ENCODE data around the gene HS1BP3.
A peak's percentile ranks its signal among the peaks of the same experiment; 100 is the strongest.

Gene HS1BP3

DNA sequence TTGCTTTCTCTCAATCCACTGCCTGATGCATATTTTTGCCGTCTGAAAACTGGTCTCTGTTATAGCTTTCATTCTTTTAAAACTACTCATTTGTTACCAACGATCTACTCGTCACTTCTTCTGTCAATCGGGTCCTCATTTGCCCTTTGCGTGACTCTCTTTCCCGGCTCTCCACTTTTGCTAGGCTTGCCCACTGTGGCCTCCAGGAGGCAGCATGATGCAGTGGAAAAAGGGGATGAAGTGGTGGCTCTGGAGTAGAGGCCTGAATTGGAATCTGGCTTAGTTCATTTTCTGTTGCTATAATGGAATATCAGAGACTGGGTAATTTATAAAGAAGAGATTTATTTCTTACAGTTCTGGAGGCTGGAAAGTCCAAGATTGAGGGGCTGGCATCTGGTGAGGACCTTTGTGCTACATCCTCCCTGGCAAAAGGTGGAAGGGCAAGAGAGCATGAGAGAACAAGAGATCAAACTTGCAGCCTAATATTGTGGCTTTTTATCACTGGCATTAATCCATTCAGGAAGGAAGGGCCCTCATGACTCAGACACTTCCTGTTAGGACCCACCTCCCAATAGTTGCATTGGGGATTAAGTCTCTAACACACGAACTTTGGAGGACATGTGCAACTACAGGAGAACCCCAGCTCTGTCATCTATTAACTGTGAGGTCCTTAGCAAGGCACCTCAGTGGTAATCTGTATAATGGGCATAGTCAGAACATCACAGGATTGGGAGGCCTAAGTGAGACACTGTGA is 31.4 kb upstream of the HS1BP3 start:
- Mint-ChIP-seq H3K4me1 (no peaks in the 10 kb centered on the region), H3K36me3 (ENCODE audit: insufficient read depth) (peaks cover 14% of the 10 kb centered on the region), H3K9me3 (no peaks in the 10 kb centered on the region), H3K4me3 (no peak overlapping the region), H3K27me3 (no peaks in the 10 kb centered on the region), H3K27ac (ENCODE audit: low read depth) (peak overlapping the region; percentile 49)
- no peak for DNase-seq (ENCODE audit: low spot score in 2 of 2)
- no peak for ATAC-seq (replicated peaks; ENCODE audit: extremely low read depth, poor library complexity, severe bottlenecking)

DNA sequence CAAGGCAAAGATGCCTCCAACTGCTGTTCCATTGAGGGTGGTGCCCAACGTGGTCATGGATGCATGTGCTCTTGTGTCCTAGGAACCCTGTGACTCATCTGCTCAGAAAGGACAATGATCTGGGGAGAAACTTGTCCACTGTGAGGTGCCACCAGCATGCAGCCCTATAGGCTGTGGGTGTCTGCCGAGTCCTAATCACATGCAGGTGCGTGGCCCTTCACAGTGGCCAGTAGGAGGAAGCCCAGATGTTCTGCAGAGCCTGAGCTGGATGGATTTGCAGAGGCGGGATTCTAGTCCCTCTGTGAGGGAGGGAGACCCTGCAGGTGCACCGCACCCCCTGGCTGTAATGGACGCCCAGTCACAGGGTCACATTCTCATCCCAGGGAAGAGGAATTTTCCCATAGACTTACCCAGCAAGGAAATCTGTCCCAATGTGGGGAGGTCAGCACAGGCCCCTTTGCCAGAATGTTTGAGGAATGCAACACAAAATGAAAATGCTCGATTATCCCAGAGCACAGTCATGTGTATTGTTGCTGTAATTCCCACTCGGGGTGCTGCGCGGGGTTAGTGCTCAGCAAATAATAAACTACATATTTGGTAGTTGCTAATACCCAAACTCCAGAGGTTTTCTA is 30.0 kb upstream of the HS1BP3 start:
- Mint-ChIP-seq H3K27ac (ENCODE audit: low read depth) (no peak overlapping the region), H3K4me1 (no peaks in the 10 kb centered on the region), H3K27me3 (no peaks in the 10 kb centered on the region), H3K9me3 (no peaks in the 10 kb centered on the region), H3K4me3 (no peak overlapping the region), H3K36me3 (ENCODE audit: insufficient read depth) (peaks cover 11% of the 10 kb centered on the region)
- ATAC-seq (replicated peaks; ENCODE audit: extremely low read depth, poor library complexity, severe bottlenecking) (no peak), DNase-seq (ENCODE audit: low spot score in 2 of 2) (no peak)

DNA sequence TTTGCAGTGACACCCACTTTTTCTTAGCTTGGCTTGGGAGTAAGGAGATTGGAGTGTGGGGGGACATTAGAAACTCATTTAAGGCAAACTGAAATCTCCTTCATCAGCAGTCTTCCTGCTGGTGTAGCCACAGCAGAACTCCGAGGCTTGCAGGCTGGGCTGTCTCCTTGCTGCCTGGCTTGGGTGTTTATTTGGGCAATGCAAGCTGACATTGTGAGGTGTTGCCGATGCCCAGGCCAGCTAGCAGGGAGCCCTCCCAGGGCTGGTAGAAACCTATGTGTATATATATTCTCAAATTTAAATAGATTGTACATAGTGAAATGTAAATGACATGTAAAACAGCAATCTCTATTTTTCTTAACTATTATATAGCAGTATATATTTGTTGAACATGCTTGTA is 27.9 kb upstream of the HS1BP3 start:
- no peak overlapping the region for H3K27ac Mint-ChIP-seq (ENCODE audit: low read depth)
- ATAC-seq (replicated peaks; ENCODE audit: extremely low read depth, poor library complexity, severe bottlenecking) (no peak), DNase-seq (ENCODE audit: low spot score in 2 of 2) (no peak)
- peaks cover 5% of the 10 kb centered on the region for H3K27me3 Mint-ChIP-seq
- no peaks in the 10 kb centered on the region for H3K4me1 Mint-ChIP-seq
- H3K4me3 Mint-ChIP-seq = no peak overlapping the region
- H3K9me3 Mint-ChIP-seq = no peaks in the 10 kb centered on the region
- H3K36me3 Mint-ChIP-seq (ENCODE audit: insufficient read depth) = peaks cover 7% of the 10 kb centered on the region

DNA sequence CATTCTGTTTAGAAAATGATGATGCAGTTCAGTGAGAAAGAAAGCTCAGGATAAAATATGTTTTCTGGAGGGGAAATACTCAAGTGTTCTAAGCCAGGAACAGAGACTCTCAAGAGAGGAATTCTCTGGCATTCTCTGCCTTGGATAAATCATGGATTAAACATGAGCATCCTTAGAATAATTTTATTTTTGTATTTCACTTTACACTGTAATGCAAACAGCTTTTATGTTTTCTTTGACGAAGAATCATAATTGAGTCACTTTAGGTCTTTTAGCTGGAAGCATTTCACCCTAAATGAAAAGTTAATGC is 27.1 kb upstream of the HS1BP3 start:
- Mint-ChIP-seq H3K9me3 (no peaks in the 10 kb centered on the region), H3K4me1 (no peaks in the 10 kb centered on the region), H3K27ac (ENCODE audit: low read depth) (no peak overlapping the region), H3K4me3 (no peak overlapping the region), H3K27me3 (peaks cover 12% of the 10 kb centered on the region), H3K36me3 (ENCODE audit: insufficient read depth) (peaks cover 7% of the 10 kb centered on the region)
- DNase-seq (ENCODE audit: low spot score in 2 of 2) (no peak), ATAC-seq (replicated peaks; ENCODE audit: extremely low read depth, poor library complexity, severe bottlenecking) (no peak)

DNA sequence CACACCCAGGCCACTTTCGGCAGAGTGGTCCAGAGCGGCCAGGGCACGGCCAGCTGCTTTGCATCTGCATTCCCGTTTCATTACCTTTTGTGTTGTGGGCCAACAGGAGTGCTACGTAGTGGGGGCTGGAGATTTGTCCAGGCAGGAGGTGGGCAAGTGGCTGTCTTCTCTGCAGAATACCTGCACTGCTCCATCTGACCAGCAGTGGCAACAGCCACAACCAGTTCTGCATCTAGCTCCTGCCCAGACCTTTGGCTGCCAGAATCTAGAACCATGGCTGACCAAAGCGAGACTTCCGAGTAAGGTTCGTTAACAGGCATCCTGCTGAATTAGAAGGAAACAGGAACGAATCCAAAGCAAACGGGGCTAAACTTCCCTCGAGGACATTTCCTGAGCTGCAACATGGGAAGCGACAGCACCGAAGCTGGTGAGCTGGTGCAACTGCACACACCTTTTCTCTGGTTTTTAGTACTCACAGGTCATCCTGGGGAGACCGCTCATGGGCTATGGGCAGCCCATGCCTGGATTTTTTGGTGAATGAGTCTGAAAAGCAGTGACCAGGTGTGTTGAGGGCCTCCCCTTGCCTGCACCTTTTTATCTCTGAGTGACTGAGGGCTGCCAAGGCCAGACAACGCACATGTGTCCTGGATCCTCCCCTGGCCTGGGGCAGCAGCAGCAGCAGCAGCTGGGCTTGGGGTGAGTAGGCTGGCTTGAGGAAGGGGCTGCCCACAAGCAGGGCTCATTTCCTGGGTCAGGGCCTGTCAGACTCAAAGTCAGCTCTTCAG is 26.6 kb upstream of the HS1BP3 start:
- Mint-ChIP-seq H3K36me3 (ENCODE audit: insufficient read depth) (peaks cover 6% of the 10 kb centered on the region), H3K27ac (ENCODE audit: low read depth) (no peak overlapping the region)

DNA sequence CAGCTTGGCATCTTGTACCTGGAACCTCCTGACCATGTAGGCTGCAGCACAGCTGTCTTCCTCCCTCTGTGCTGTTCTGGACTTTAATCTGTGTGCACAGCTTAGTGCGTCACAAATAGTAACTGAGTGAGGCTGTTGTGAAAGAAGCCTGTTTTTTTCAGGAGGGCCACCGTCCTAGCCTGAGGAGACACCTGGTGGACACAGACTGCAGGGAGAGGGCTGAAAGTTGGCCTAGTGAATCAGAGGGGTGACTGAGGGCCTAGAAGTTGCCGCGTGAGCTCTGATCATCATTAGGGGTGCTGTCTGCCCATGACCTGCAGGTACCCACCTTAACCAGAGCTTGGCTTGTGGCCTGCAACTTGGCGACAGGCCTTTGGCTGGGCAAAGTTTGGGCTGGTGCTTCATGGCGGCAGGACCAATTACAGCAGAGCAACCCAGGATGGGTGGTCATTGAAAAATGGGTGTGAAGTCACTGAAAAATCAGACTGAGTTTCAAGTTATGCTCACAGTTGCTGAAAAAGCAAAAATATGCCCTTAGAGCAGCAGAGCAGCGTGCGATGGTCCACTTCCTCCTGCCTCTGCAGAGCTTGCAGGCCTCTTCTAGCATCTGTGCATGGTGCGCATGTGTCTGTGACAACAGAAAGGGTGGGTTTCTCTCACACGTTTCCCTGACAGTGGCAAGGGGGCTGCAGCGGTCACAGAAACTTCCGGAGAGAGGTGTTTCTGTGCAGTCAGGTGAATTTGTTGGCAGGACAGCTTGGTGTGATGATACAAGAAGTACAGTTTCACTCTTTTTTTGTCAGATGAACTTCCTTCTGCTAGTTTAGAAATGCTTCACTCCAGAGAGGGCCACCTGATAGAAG is 25.7 kb upstream of the HS1BP3 start:
- H3K4me3 Mint-ChIP-seq = no peak overlapping the region
- H3K27ac Mint-ChIP-seq (ENCODE audit: low read depth) = no peak overlapping the region
- no peaks in the 10 kb centered on the region for H3K4me1 Mint-ChIP-seq
- ATAC-seq (replicated peaks; ENCODE audit: extremely low read depth, poor library complexity, severe bottlenecking) = no peak
- H3K36me3 Mint-ChIP-seq (ENCODE audit: insufficient read depth) = peaks cover 4% of the 10 kb centered on the region
- H3K27me3 Mint-ChIP-seq = peaks cover 26% of the 10 kb centered on the region
- H3K9me3 Mint-ChIP-seq = no peaks in the 10 kb centered on the region
- DNase-seq (ENCODE audit: low spot score in 2 of 2) = no peak

More for the DNA sequence above, 26.6 kb upstream of the HS1BP3 start:
- Mint-ChIP-seq H3K4me3 (no peak overlapping the region), H3K9me3 (no peaks in the 10 kb centered on the region), H3K4me1 (no peaks in the 10 kb centered on the region), H3K27me3 (peaks cover 17% of the 10 kb centered on the region)
- no peak for ATAC-seq (replicated peaks; ENCODE audit: extremely low read depth, poor library complexity, severe bottlenecking)
- no peak for DNase-seq (ENCODE audit: low spot score in 2 of 2)

DNA sequence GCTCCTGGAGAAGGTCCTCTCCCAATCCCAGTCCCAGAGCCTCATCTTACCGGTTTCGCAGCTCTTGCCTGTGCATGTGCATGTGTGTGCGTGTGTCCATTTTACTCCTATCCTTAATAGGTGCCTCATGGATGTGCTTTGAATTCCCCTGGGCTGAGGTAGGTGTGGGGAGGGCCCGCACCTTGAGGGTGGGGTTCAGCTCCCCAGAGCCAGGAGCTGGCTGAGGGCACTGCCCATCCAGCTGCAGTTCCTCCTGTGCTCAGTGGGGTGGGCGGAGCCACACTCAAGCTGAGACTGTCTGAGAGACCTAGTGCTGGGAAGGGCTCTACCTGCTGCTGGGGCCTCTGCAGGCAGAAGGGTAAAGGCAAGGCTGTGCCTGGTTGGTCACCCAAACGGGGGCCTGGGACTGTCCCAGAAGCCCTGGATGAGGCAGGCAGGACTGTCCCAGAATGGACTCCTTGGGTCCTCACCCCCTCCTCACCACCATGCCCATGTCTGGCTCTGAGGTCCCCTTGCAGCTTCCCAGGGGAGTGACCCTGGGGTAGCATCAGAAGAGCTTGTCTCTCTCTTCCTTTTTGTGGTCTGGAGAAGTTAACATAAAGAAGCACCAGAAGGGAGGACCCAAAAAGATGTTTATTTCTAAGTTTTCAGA is 24.9 kb upstream of the HS1BP3 start:
- DNase-seq (ENCODE audit: low spot score in 2 of 2) = no peak
- Mint-ChIP-seq H3K27ac (ENCODE audit: low read depth) (no peak overlapping the region), H3K9me3 (no peaks in the 10 kb centered on the region), H3K36me3 (ENCODE audit: insufficient read depth) (peaks cover 4% of the 10 kb centered on the region), H3K4me3 (no peak overlapping the region), H3K4me1 (no peaks in the 10 kb centered on the region), H3K27me3 (peaks cover 34% of the 10 kb centered on the region)
- ATAC-seq (replicated peaks; ENCODE audit: extremely low read depth, poor library complexity, severe bottlenecking) = no peak

DNA sequence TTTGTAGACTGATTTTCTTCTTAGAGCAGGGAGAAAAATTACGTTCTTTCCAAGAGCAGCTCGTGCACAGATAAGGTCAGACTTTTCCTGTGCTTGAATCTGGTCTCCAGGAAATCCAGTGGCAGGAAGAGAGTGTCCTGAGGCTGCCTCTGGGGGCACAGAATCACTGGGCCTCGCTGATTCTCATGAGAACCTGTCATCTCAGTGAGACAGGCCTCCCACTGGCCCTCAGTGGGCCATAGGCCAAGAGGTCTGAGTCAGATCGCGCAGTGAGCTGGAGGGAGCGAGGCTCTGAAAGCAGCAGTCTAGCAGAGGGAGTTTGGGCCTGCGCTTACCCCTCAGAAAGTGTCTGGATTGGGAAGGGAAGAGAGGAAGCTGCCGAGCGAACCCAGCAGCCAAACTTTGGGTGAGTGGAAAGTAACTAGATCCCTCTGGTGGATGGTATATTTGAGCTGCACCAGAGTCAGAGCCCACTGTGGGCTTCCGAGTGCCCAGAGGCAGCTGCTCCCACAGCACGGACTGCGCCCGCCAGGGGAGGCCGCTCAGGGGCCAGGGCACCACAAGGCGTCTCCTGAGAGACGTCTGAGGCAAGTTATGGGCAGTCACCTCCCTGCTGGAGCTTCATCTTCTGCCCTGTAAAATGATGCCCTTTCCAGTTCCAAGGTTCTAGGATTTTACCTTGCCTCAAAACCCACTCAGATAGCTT is 24.2 kb upstream of the HS1BP3 start:
- Mint-ChIP-seq H3K4me3 (no peak overlapping the region), H3K27ac (ENCODE audit: low read depth) (no peak overlapping the region), H3K9me3 (no peaks in the 10 kb centered on the region), H3K4me1 (no peaks in the 10 kb centered on the region), H3K27me3 (peaks cover 35% of the 10 kb centered on the region), H3K36me3 (ENCODE audit: insufficient read depth) (peaks cover 4% of the 10 kb centered on the region)
- ATAC-seq (replicated peaks; ENCODE audit: extremely low read depth, poor library complexity, severe bottlenecking) (no peak), DNase-seq (ENCODE audit: low spot score in 2 of 2) (no peak)

DNA sequence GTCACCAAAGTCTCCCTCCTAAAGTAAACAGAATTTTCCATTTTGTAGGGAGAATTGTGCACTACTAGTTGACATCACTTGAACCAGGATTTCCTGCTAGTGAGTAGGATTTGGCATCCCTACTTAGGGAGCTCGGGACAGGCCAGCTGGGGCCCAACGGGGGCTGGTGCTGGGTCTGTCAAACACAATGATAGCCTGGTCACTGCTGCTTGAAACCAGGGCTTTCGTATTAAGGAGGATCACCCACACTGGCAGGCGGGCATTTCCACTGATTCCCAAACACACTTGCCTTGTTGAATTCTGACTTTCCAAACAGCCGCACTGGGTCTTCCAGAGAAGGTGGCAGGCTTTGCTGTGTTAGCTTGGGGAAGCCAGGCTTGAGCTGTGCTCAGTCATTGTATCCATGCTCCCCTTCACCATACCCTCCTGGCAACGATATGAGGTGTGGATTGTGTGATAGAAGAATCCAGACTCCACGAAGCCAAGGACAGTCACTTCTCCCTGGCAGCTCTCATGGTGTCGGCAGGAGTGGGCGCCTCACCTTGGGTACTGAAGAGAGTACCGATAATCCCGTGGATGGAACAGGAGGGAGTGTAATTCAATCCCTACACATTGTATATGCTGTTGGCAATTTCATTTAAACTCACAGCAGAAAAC is 23.5 kb upstream of the HS1BP3 start:
- Mint-ChIP-seq H3K4me3 (no peak overlapping the region), H3K9me3 (no peaks in the 10 kb centered on the region), H3K4me1 (no peaks in the 10 kb centered on the region), H3K36me3 (ENCODE audit: insufficient read depth) (peaks cover 4% of the 10 kb centered on the region), H3K27ac (ENCODE audit: low read depth) (no peak overlapping the region), H3K27me3 (peaks cover 42% of the 10 kb centered on the region)
- DNase-seq (ENCODE audit: low spot score in 2 of 2) (no peak), ATAC-seq (replicated peaks; ENCODE audit: extremely low read depth, poor library complexity, severe bottlenecking) (no peak)

DNA sequence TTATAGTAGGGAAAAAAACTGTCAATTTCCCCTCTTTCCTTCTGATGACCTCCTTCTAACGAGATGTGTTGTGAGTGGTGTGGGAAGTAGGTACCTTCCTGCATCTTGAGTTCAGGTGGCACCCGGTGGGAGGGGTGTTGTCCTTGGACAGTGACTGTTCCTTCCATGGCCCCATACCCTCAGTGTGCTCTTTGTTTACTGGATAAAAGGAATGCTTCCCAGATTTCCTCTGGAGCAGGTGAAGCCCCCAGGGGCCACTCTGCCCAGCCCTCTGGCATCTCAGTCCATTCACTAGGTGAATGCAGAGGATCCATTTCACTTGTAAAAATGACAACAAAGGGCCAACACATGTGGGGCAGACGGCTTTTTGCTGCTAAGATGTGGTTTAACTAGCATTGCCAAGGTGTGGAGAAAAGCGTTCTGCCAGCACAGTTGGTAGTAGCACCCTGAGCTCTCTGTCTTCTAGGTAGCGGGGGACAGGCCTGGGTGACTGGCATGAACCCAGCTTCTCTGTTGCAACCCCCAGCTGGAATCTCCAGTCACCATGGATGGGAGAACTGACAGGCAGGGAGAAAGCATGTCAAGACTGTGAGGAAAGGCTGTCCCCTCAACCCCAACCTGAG is 22.9 kb upstream of the HS1BP3 start:
- no peaks in the 10 kb centered on the region for H3K9me3 Mint-ChIP-seq
- H3K27ac Mint-ChIP-seq (ENCODE audit: low read depth) = no peak overlapping the region
- peaks cover 49% of the 10 kb centered on the region for H3K27me3 Mint-ChIP-seq
- no peaks in the 10 kb centered on the region for H3K4me1 Mint-ChIP-seq
- ATAC-seq (replicated peaks; ENCODE audit: extremely low read depth, poor library complexity, severe bottlenecking) = no peak
- no peak overlapping the region for H3K4me3 Mint-ChIP-seq
- peaks cover 2% of the 10 kb centered on the region for H3K36me3 Mint-ChIP-seq (ENCODE audit: insufficient read depth)
- no peak for DNase-seq (ENCODE audit: low spot score in 2 of 2)
